ENCODE results near the gene PXN.
A peak's percentile ranks its signal among the peaks of the same experiment; 100 is the strongest.
"Not testable (repeated sequence)": the region's sequence is repeated elsewhere in the genome, so short reads cannot be mapped to it uniquely, and the experiment has no call there.

Gene PXN

DNA sequence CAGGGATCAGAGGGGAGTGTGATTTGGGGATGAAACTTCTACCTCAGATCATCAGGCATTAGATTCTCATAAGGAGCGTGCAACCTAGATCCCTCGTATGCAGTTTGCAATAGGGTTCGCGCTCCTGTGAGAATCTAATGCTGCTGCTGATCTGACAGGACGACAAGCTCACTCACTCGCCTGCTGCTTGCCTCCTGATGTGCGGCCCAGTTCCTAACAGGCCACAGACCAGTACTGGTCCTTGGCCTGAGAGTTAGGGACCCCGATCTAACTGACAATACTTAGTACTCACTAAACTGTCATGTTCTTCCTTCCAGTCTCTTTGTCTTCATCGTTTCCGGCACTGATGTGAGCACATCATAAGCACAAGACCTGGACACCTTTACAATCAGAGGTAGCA is 59.3 kb downstream of the PXN start:
- DNase-seq = no peak

- no peak for DNase-seq
Observed at GRCh38 chr12:120204171-120204570, 61.4 kb downstream of the PXN start.

GRCh38 chr12:120200364-120200800 is 65.1 kb downstream of the PXN start:
- DNase-seq = no peak

- no peak for DNase-seq
Observed at GRCh38 chr12:120199595-120200306, 65.8 kb downstream of the PXN start.

- no peak for DNase-seq
Observed at GRCh38 chr12:120199025-120199424, 66.5 kb downstream of the PXN start.

GRCh38 chr12:120197542-120197887 is 68.0 kb downstream of the PXN start:
- no peak for DNase-seq

GRCh38 chr12:120196817-120197541 is 68.6 kb downstream of the PXN start:
- not testable (repeated sequence) for DNase-seq

GRCh38 chr12:120196363-120196762 is 69.2 kb downstream of the PXN start:
- no peak for DNase-seq

GRCh38 chr12:120194534-120195395 is 70.8 kb downstream of the PXN start, which contains the start of gene GCN1:
Gene GCN1 (minus strand): TSS chr12:120194715. CDS start chr12:120194697, 18 bp downstream.
- DNase-seq = peak; percentile 92

- no peak for DNase-seq
Observed at GRCh38 chr12:120194226-120194533, 71.3 kb downstream of the PXN start.

DNA sequence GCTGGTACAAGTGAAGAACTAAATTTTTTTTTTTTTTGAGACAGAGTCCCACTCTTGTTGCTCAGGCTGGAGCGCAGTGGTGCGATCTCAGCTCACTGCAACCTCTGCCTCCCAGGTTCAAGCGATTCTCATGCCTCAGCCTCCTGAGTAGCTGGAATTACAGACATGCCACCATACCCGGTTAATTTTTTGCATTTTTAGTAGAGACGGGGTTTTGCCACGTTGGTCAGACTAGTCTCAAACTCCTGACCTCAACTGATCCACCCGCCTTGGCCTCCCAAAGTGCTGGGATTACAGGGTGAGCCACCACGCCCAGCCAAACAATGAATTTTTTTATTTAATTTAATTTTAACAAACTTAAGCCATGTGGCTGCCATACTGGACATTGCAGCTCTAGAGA is 72.2 kb downstream of the PXN start:
- DNase-seq = not testable (repeated sequence)

- no peak for DNase-seq
Observed at GRCh38 chr12:120190985-120191480, 74.5 kb downstream of the PXN start.

DNA sequence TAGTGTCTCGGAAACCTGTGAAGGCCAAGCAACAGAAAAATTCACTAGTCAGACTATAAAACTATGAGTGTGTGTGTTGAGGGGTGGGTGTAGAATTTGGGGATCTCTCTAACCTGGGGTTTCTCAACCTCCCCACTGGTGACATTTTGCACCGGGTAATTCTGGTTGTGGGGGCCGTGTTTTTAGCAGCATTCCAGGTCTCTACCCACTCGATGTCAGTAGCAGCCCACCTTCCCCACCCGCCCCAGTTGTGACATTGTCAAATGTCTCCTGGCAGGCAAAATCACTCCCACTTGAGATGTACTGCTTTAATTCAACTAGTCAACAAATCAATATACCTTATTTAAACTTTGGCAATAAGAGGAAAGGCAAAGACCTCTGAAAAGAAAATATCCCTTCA is 75.1 kb downstream of the PXN start:
- DNase-seq = no peak

DNA sequence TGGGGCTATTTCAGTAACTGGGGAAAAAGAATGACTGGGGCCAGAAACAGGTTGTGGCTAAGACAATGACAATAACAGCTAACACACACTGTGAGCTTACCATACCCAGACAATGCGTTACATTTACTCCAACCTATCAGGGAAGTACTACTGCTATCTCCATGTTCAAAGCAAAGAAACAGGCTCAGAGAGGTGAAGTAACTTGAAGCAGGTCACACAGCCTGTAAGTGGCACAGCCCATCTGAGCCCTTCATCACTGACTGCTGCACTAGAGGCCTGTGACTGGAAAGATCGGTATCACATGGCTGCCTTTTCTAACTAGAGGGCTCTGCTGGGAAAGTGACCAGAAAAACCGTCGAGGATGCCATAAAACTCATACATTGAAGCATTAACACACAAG is 78.9 kb downstream of the PXN start:
- no peak for DNase-seq

GRCh38 chr12:120183211-120183631 is 82.3 kb downstream of the PXN start:
- no peak for DNase-seq

DNA sequence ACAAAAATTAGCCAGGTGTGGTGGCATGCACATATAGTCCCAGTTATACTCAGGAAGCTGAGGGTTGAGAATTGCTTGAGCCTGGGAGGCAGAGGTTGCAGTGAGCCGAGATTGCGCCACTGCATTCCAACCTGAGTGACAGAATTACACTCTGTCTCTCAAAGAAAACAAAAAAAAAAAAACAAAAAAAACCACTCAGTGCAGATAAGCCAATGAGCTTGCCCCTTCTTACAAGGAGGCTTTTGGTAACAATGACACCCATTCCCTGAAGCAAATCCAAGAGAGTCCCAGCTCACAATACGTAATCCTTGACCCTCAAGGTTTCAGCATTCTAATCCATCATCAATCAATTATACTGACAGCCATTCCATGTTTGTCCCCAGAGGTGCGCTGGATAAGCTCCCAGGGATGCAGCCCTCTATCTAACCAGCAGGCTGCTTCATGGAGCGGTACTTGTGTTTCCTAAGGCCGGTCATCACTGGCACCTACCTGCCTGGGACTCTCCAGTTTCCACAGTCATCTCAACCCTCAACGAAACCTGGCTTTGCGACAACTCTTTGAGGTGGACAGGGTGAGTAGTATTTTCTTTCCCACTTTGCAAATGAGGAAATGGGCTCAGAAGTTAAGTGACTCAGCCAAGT is 83.4 kb downstream of the PXN start:
- DNase-seq = no peak

GRCh38 chr12:120180975-120181374 is 84.6 kb downstream of the PXN start:
- DNase-seq = no peak

- DNase-seq = no peak
Observed at GRCh38 chr12:120175537-120175936, 90.0 kb downstream of the PXN start.

GRCh38 chr12:120175062-120175461 is 90.5 kb downstream of the PXN start:
- DNase-seq = no peak

DNA sequence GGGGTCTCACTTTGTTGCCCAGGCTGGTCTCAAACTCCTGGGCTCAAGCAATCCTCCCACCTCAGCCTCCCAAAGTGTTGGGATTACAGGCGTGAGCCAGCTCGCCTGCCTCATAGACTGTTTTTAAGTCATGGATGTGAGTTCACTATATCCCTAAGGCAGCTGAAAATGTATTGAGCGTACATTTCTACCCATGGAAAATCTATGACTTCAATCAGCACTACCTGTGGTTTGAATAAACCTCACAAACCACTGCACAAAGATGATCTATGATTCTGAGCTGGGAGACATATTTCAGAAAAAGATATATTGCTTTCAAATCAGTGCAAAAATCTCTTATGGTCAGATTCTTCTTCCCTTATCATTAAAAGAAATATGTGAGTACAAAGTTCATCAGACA is 93.5 kb downstream of the PXN start:
- DNase-seq = no peak

DNA sequence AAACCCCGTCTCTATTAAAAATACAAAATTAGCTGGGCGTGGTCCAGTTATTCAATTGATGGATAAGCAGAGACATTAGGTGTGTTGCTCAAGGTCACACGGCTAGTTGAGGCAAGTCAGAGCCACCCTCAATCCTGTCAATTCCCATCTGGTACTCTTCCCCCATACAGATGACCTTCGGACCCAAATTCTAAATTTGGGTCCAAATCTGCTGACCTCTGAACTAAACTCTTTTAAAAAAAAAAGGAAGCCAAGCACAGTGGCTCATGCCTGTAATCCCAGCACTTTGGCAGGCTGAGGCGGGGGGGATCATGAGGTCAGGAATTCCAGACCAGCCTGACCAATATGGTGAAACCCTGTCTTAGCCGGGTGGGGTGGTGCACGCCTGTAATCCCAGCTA is 94.9 kb downstream of the PXN start:
- no peak for DNase-seq

DNA sequence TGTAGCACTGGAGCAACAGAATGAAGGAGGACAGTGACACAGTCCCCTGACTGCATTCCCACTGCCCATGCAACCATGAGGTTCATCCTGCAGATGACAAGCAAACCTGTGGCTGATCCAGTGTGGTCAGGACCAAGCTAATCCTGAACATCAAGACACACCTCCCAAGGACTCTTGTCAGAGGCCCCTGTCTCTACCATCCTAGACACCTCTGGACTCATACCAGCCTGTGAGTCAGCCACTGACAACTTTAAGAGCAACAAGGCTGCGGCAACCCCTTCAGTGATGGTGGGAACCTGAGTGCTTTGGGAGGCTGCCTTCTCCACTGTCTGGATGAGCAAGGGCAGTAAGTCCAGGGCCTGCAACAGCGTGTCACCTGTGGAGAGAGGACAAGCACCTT is 95.6 kb downstream of the PXN start:
- DNase-seq = no peak

GRCh38 chr12:120168337-120168736 is 97.2 kb downstream of the PXN start:
- DNase-seq = no peak
